ENCODE results near the gene C22orf39.
"Not testable (repeated sequence)": the region's sequence is repeated elsewhere in the genome, so short reads cannot be mapped to it uniquely, and the experiment has no call there.

DNA sequence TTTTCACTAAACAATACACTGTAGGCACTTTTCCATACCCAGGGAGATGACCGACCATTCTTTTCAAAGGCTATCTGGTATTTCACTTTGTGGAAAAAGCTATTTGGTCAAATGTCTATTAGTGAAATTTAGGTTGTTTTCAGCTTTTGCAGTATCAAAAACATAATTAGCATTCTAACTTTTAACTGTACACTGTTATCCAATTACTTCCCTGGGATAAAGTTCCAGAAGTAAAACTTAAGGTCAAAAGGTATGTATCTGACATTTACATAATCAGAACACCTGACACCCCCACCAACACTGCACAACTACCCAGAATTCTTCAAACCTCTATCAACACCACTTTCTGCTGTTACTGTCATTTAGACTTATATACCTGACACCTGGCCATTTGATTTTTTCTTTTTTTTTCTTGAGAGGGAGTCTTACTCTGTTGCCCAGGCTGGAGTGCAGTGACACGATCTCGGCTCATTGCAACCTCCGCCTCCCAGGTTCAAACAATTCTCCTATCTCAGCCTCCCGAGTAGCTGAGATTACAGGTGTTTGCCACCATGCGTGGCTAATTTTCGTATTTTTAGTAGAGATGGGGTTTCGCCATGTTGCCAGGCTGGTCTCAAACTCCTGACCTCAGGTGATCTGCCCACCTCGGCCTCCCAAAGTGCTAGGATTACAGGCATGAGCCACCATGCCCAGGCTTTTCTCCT lies 2.1 kb downstream of the C22orf39 start:
- TF ChIP-seq, protein P1, sequence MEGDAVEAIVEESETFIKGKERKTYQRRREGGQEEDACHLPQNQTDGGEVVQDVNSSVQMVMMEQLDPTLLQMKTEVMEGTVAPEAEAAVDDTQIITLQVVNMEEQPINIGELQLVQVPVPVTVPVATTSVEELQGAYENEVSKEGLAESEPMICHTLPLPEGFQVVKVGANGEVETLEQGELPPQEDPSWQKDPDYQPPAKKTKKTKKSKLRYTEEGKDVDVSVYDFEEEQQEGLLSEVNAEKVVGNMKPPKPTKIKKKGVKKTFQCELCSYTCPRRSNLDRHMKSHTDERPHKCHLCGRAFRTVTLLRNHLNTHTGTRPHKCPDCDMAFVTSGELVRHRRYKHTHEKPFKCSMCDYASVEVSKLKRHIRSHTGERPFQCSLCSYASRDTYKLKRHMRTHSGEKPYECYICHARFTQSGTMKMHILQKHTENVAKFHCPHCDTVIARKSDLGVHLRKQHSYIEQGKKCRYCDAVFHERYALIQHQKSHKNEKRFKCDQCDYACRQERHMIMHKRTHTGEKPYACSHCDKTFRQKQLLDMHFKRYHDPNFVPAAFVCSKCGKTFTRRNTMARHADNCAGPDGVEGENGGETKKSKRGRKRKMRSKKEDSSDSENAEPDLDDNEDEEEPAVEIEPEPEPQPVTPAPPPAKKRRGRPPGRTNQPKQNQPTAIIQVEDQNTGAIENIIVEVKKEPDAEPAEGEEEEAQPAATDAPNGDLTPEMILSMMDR (IDR thresholded peaks at IDR 0.05), result not testable (repeated sequence)
- TF ChIP-seq POLR2A (IDR thresholded peaks at IDR 0.05), result not testable (repeated sequence)
